Activated CD4-positive, alpha-beta T cell treated with anti-CD3 and anti-CD28 coated beads, Interleukin-2, amount 50 U/mL, for 48 hours (primary cell): Measurements from ENCODE around the gene NTMT1.

Experiments used
- DNase-seq, 2 experiments: peaks; one replicate each; pipeline ENCODE4 v3.0.0-alpha.2; 2020

NTMT1 gene

GRCh38 chr9:129637673-129638439 lies 11.9 kb downstream of the NTMT1 start:
- DNase-seq, result no peak

DNA sequence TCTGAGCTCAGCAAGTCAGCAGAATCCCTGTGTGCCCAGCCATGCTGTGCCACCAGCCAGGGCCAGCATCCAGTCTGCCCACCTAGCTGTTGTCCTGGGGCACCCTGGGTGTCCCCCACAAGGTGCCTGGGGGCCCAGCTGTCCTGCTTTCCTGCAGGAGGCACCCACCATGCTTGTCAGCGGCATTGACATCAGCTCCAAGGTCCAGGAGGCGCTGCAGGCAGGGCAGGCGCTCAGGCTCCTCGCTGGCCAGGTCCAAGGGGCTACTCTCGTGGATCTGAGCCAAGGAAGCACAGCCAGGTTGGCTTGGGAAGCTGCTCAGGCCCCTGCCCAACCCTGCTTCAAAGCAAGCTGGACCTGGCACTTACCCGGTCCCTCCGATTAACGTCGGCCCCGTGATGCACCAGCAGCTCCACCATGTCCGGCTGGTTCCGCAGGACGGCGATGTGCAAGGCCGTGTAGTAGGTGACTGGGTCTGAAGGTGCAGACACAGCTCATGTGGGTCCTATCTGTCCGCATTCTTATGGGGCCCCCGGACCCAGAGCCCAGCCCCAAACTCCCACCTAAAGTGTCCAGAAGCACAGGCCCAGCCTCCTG lies 13.2 kb downstream of the NTMT1 start:
- DNase-seq, result no peak

- DNase-seq, result no peak
Measured at GRCh38 chr9:129639756-129640085, 13.8 kb downstream of the NTMT1 start.

- DNase-seq, result no peak
Measured at GRCh38 chr9:129640086-129640870, 14.3 kb downstream of the NTMT1 start.

- DNase-seq, result no peak
Measured at GRCh38 chr9:129640871-129641749, 15.1 kb downstream of the NTMT1 start.

DNA sequence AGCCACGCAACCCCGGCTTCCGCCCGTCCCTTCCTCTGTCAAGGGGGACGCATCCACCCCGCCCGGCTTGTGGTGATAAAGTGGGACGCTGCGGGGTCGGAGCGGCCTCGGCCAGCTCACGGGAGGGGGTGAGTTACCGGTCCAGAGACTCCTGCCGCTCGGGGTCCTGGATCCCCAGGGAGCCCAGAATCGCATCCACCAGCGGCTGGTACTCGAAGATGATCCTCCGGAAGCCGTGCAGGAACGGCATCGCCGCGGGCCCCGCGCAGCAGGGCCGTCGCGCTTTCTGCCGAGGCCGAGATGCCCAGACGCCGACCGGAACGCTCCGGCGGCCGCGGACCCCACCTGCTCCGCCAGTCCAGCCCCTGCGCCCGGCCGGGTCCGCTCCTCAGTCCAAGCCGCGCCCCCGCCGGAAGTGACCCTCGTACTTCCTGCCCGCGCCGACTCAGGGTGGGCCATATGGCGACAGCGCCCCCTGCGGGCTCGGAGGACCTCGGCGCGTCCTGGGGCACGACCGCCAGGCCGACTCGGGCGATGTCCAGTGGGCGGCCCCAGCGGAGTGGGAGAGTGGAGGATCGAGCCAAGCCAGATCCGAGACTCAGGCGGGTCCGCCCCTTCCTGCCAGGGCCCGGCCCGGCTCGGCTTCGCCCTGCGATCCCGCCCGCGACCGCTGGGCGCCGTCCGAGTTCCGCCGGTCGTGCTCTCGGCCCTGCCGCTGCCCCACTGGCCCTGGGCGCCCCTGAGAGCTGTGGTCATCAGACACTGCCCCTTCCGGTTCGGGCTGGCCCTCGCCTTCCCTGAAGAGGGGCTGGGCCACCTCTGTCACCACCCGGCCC lies 16.0 kb downstream of the NTMT1 start, which contains the start of gene ASB6:
ASB6 (minus strand) TSS at position 402 of the 836 bp plus-strand sequence; CDS start at position 250, 152 bp downstream.
- DNase-seq, result peak; percentile 99

GRCh38 chr9:129643706-129644105 lies 17.7 kb downstream of the NTMT1 start:
- no peak for DNase-seq

DNA sequence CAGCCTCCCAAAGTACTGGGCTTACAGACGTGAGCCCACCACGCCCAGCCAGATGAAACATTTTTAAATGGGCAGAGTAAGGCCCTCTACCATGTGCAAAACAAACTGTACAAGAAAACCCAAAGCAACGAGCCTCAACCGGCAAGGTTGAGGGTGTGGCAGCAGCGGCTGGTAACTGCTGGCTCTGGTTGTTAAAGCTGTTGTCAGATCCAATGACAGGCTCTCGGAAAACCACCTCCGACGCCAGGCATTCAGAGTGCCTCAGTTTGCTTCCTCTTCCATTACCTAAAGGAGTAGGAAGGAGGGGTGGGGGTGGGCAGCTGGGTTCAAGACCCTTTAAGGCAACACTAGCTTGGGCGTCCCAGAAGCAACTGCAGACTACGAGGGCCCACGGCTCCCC lies 18.4 kb downstream of the NTMT1 start:
- no peak for DNase-seq

GRCh38 chr9:129644902-129645301 lies 18.9 kb downstream of the NTMT1 start:
- DNase-seq, result no peak

DNA sequence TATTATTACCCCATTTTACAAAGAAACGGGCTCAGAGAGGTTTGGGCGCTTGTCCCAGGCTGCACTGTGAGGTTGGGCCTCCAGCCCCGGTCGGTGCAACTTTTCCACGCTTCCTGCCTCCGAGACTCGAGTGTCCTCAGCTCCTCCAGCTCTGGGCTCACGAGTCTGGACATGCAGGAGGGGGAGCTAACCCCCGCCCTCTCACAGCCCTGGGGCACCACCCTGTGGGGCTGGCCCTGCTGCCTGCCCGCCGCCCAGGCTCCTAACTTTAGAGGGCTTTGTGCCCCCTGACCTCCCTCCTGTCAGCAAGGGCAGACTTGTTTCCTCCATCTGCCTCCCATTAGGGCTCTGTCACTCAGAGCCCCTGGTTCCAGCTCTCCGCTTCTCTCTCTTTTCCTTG lies 20.3 kb downstream of the NTMT1 start:
- DNase-seq, result no peak

DNA sequence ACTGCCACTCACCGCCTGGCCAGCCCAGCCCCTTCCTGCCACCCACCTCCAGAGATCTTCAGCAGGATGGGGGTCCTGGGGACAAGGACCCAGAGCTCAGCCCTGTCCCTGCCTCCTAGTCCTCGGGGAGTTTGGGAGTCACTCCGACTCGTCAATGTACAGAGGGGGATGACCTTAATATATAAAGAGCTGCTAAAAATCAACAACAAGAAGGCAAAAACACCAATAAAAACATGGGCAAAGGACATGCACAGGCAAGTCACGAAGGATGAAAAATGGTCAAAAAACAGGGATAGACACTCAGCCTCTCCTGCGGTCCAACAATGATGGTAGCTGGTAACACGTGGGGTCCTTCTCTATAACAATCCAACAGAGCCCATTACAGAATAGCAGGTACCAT lies 20.7 kb downstream of the NTMT1 start:
- no peak for DNase-seq

GRCh38 chr9:129647635-129648034 lies 21.7 kb downstream of the NTMT1 start:
- DNase-seq, result no peak

DNA sequence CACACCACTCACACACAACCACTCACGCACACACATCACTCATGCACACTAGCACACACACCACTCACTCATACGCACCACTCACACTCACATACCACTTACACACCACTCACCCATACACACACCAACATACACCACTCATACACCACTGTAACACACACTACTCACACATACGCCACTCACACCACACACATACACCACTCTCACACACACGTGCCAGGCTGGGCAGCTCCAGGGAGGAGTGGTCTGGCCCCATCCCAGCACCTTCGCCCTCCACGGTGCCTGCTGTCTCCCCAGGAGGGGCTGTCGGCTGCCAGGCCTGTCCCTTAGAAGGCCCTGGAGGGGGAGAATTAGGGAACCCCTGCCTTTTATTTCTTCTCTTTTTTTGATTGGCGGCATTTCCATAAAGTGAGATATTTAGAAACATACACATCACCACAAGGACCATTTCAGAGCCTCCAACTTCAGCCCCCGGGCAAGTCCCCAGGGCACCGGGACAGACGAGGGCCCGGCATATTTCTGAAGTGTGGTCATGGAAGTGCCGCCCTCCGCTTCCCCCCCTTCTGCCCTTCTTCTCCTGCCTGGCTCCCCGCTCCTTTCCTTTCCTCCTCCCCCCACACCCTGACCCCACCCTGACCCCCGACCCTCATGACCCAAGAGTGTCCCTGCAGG lies 22.3 kb downstream of the NTMT1 start:
- no peak for DNase-seq

DNA sequence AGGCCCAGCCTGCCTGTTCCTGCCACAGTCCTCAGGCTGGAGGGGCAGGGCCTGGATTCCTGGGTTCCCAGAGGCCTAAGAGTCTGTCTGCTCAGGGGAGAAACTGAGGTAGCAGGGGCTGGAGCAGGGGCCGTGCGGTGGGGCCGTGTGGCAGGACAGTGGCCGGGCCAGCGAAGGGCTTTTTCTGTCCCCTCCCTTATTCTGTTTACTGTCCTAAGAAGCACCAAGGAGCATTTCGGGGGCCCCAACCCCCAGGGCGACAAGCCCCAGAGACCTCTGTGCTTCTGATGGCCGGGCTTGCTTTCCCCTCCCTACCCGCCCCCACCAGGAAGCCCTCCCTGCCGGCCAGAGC lies 22.8 kb downstream of the NTMT1 start:
- DNase-seq, result no peak

DNA sequence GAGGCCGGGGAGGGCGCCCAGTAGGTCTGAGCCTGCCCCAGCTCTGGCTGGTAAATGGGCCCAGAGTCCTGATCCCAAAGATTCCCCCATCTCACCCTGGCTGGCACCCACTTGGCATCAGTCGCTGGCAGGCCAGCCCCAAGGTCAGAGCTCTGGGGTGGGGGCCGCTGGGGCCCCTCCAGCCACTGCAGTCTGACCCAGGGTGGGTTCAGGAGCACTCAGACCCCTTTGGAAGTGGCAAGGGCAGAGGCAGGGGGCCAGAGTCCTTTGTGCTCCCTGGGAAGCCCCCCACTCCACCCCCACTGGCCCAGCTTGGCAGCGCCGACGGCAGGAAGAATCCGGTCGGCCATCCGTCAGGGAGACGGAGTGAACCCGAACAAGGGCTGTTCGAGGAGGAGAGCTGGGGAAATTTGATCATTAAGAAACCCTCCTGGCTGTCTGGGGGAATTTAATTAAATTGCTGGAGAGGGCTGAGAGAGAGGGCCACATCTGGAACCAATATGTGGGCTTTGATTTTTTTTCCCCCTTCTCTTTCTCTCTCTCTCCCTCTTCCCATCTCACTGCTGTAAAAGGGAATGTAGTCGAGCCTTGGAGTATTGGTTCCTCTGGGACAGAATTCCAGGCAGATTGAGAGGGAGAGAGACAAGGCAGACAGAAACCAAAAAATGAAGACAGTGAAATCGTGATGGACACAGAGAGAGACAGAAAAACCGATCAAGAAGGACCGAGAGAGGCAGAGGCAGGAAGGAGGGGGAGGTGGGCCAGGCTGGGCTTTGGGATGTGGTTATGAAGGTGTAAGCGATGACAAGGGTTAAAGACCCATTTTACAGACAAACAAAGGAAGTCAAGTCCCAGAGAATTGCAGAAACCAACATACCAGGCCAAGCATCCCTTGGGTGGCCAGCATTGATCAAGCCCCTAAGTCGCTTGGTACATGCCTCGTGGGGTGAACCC lies 24.0 kb downstream of the NTMT1 start:
- no peak for DNase-seq

GRCh38 chr9:129650680-129651235 lies 24.8 kb downstream of the NTMT1 start:
- no peak for DNase-seq

- no peak for DNase-seq
Measured at GRCh38 chr9:129653823-129654553, 28.0 kb downstream of the NTMT1 start.

DNA sequence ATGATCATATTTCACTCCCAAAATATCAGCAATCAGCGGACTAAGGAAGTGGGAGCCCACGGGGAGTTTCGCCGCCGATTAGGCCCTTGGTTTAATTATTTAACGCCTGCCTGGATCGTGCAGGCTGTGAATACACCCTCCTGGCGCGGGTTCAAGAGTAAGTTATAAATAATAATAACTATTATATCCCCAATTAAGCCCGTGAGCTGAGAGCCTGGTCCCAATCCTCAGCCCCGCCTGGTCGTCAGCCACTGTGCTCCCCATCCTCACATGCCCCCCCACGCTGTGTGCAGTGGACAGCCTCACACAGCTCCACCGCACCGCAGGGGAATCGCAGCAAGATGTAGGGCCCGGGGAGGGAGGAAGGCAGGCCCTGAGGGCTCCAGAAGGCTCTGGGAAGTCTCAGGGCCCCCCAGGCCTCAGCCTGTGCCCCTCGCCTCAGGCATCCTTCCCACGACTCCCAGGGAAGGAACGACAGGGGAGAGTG lies 28.6 kb downstream of the NTMT1 start:
- no peak for DNase-seq

DNA sequence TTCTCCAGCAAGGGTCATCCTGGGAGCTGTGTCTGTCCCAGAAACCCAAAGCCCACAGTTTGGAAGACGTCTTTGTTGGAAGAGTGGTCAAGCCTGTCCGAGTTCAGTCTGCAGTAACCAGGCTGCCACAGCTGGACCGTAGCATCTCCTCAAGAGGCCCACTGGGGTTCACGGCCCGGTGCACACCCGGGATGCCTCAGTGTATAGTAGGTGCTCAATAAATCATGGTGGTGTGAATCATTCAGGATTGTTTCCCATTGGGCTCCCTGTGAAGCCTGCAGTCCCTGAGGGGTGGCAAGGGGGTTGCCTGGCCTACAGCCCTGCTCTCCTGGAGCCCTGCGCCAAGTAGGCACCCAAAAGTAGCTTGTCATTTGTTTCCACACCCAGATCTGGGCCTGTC lies 29.2 kb downstream of the NTMT1 start:
- no peak for DNase-seq
